Neural cell (in vitro differentiated cells): Measurements from ENCODE around the gene PIGT.

Experiments used
- CTCF ChIP-seq: fragments of 450-650 bp; IDR thresholded peaks from 2 replicates; pipeline ENCODE4 v1.5.1; 2014; ENCODE audit warnings: antibody characterized with exemption, mild to moderate bottlenecking, moderate library complexity; ENCODE audit not compliant: poor library complexity, severe bottlenecking
- EP300 ChIP-seq: fragments of 450-650 bp; conservative IDR thresholded peaks from 2 replicates; pipeline ENCODE4 v1.6.1; 2014; ENCODE audit warnings: antibody characterized with exemption, mild to moderate bottlenecking, moderate library complexity; ENCODE audit not compliant: poor library complexity, severe bottlenecking
- EZH2 ChIP-seq: fragments of 200-600, 300-800 bp; shearing (Covaris generic), sonication (generic); IDR thresholded peaks from 2 replicates; pipeline ENCODE4 v1.6.1; 2014; ENCODE audit warnings: antibody characterized with exemption, low read length, borderline replicate concordance, mild to moderate bottlenecking; ENCODE audit not compliant: insufficient read depth, poor library complexity, severe bottlenecking
- RAD21 ChIP-seq: fragments of 450-650 bp; conservative IDR thresholded peaks from 2 replicates; pipeline ENCODE4 v1.6.1; 2014; ENCODE audit warnings: antibody characterized with exemption, mild to moderate bottlenecking, moderate library complexity
- REST ChIP-seq: IDR thresholded peaks from 2 replicates; pipeline ENCODE4 v1.6.1; 2012; ENCODE audit warnings: borderline replicate concordance
- TAF1 ChIP-seq: IDR thresholded peaks from 2 replicates; pipeline ENCODE4 v1.6.1; 2012; ENCODE audit warnings: low read depth

GRCh38 chr20:45402946-45403345 is 13.0 kb upstream of the PIGT start:
- TF ChIP-seq EZH2, result no peak
- TF ChIP-seq CTCF, result no peak
- TF ChIP-seq TAF1, result no peak
- no peak for TF ChIP-seq REST
- no peak for TF ChIP-seq EP300
- TF ChIP-seq RAD21, result no peak
